Activated T-helper 1 cell treated with anti-CD3 and anti-CD28 coated beads, Interleukin-2, amount 50 U/mL, for 16 hours (primary cell): ENCODE results near the gene GALNT12.

Experiments
- DNase-seq, 2 donors: peaks; one replicate each; pipeline ENCODE4 v3.0.0-alpha.2; 2020; ENCODE audit warnings: low read depth in 1 of 2, low spot score in 1 of 2

The GALNT12 gene

GRCh38 chr9:98781588-98782383 is 25.7 kb upstream of the GALNT12 start:
- no peak for DNase-seq

GRCh38 chr9:98783518-98784226 is 23.8 kb upstream of the GALNT12 start:
- DNase-seq = no peak

- no peak for DNase-seq
These were observed 22.4 kb upstream of the GALNT12 start for GRCh38 chr9:98784831-98785806.

- no peak for DNase-seq
These were observed 20.5 kb upstream of the GALNT12 start for GRCh38 chr9:98786750-98787510.

DNA sequence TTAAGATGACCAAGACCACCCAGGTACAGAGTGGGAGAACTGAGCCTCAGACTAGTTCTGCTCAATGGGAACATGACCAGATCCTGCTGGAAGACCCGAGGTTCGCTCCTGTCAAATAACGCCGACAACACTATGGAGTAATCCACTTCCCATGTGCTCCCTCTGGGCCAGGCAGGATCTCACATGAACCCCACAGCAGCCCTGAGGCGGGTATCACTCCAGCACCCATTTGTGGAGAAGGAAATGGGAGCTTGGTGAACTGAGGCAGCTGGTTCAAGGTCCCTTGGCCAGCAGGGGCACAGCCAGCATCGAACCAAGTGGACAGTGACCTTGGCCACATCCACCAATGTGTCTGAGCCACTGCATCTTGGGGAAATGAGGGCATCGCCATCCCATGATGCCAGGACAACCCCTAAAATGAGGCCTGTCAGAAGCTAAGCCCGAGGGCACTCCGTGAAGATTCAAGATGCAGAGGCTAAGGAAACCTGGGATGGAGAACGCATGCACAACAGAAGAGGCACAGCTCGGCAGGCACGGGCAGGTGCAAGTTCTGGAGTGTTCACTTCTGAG is 19.6 kb upstream of the GALNT12 start:
- DNase-seq = no peak

DNA sequence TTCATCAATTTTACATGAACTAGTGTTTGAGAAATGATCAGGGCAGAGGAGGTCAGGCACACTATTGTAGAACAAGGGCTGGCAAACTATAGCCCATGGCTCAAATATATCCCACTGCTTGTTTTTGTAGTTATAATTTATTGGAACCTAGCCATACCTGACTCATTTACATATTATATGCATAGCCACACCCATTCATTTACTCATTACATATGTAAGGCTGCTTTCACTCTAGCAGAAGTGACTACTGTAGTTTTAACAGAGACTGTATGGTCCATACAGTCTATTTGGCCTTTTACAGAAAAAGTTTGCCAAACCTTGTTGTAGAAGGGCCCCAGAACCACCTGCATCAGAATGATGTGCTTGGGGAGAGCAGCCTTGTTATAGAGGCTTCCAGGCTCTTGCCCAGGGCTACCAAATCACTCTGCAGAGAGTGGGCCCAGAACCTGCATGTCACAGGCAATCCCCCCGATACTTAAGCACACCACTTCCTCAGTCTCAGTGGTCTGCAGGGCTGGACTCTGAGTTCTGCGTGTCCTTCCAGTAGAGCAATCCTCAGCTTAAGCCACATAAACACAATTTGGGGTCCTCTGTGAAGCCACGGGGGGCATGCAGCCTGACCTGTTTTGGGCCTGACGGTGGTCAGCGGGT is 17.9 kb upstream of the GALNT12 start:
- DNase-seq = no peak

DNA sequence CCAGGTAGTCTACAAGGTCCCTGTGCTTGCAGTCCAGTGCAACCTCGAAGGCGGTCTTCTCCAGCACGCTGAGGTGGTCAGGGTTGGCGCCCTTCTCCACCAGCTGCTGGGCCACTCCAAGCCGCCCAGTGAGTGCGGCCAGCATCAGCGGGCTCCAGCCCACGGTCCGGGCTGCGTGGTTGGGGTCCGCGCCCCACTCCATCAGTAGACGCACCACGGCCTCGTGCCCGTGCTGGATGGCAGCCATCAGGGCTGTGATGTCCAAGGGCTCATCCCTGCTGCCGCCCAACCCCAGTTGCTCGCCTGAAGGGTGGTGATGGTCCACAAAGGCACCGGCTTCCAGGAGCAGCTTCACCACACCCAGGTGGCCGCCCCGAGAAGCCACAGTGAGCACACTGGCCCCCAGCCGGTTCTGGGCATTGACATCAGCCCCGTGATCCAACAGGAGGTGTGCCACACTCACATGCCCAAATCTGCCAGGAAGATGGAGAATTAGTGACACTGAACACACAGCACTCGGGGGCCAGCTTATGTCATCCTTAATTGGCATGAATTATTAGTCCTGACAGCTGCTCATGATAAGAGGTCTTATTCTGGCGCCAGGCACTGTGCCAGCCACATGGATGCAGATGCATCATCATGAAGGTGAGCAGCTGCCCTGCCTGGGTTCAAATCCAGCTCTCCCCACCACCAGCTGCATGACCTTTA is 17.2 kb upstream of the GALNT12 start:
- DNase-seq = no peak

- peak in 1 of 2 donors; percentile 35 for DNase-seq
These were observed 16.4 kb upstream of the GALNT12 start for GRCh38 chr9:98790842-98791607.

DNA sequence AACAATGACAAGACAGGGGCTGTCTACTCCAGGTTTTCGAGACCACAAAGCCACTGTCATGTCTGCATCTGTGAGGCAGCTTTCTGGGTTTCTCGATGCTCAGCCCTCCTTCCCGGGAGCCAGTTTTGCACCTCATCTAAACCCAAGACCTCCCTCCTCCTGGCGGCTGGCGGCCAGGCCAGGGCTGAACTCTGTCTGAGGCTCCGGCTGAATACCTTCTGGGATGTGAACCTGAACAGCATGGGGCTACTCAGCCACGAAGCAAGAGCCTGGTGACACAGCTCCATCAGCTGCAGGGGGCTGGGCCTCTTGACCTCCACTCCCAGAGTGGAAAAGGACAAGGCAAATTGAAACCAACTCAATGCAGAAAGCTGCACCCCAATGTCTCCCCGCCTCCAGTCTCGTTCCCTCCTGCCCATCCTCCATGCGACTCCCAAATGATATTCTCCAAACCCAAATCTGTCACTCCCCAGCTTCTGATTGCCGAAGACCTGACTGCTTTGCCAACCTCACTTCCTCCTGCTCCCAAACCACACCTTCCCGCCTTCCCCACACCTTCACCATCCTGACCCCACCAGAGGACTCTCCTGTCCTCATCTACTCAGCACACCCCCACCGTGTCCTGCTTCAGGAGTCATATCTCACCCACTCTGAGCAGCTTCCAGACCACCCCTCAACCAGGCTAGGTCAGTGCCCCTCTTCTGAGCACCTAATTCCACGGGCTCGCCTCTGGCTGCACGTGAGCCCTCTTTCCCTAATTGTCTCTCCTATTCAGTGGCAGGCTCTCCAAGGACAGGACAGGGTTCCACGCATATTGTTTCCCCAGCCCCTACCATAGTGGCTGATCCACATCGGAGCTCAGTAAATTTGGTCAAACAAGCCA is 15.6 kb upstream of the GALNT12 start:
- no peak for DNase-seq

DNA sequence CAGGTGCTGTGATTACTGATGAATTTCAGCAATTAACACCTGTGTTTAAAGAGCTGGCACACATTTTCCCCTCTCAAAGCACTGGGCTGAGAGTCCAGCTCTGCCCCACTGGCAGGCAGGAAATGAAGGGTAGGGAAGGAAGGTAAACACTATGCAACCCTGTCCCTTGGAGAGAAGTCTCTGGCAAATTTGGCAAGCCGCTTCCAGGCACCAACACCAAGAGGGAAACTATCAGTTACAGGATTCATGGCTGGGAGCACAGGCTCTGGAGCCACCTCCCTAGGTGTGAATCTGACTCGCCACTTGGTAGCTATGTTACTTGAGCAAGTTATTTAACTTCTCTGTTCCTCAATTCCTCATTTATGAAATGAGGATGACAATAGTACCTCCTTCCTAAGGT is 14.4 kb upstream of the GALNT12 start:
- no peak for DNase-seq

- DNase-seq = no peak
These were observed 12.7 kb upstream of the GALNT12 start for GRCh38 chr9:98794802-98795201.

- no peak for DNase-seq
These were observed 12.0 kb upstream of the GALNT12 start for GRCh38 chr9:98795295-98795955.

DNA sequence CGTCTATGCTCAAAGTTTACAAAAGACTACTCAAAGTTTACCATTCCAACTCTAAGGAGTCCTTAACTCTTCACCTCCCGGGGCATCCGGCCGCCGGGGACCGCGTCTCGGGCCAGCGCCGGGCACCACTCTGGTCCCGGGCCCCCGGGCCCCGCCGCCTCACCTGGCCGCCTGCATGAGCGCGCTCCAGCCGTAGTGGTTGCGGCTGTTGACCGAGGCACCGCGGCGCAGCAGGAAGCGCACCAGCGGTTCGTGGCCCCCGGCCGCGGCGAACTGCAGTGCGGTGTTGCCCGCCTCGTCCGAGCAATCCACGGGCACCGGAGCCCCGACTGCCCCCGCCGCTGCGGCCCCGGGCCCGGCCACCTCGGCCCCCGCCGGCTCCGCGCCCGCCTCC is 11.5 kb upstream of the GALNT12 start:
- no peak for DNase-seq

- peak; percentile 68 to 80 for DNase-seq
These were observed 10.9 kb upstream of the GALNT12 start, which contains the start of gene ANKS6 for GRCh38 chr9:98796364-98797101. ANKS6 (minus strand) TSS chr9:98796555; CDS start chr9:98796491, 64 bp downstream.

- DNase-seq = no peak
These were observed 10.0 kb upstream of the GALNT12 start for GRCh38 chr9:98797491-98797890.

DNA sequence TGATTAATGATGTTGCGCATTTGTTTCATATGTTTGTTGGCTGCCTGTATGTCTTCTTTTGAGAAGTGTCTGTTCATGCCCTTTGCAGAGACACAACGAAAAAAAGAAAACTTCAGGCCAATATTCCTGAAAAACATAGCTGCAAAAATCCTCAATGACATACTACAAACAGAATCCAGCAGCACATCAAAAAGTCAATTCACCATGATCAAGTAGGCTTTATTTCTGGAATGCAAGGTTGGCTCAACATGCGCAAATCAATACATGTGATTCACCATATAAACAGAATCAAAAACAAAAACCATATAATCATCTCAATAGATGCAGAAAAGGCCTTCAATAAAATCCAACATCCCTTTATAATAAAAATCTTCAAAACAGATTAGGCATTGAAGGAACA is 9.2 kb upstream of the GALNT12 start:
- DNase-seq = no peak
